ENCODE measurements around the gene ADAT2. TPM values are rescaled to one million over a fixed set of nuclear protein-coding genes. Genes with fewer than 3 reads are reported as not detected.

The ADAT2 gene
- 11.3 and 11.8 TPM in 2 replicates for total RNA-seq (2021; fragmentation: NEBNext Ultra II Directional; extraction: Animal tissue kit (Norgen Biotek cat#: 25700))
- 3.5 and 4.3 TPM in 2 replicates for polyA plus RNA-seq (2011; rRNA removed)
- 6.7 TPM for polyA plus RNA-seq (2011; cell fraction: cytosol; rRNA removed)
- polyA plus RNA-seq (2011; cell fraction: nucleus; rRNA removed): 3.0 TPM
- polyA plus RNA-seq (2012, experiment 1 of 2): 6.4 to 9.2 TPM (median 7.5 TPM) in 4 replicates
- 0.85 TPM for polyA plus RNA-seq (2012, experiment 2 of 2)
- 6.9 TPM for polyA plus RNA-seq (2013, experiment 1 of 2)
- 7.4 TPM for polyA plus RNA-seq (2013, experiment 2 of 2)
- 7.1 and 7.3 TPM in 2 replicates for polyA minus RNA-seq (2011; rRNA and poly(A)+ RNA removed)
- polyA minus RNA-seq (2011; cell fraction: cytosol; rRNA and poly(A)+ RNA removed): 9.8 TPM
- polyA minus RNA-seq (2011; cell fraction: nucleus; rRNA and poly(A)+ RNA removed): 17.3 TPM
- long read RNA-seq, experiment 1, partial matches to known transcripts: 0 of 6 reads
- long read RNA-seq, experiment 1, other reads (novel, unspliced or antisense): 2 of 6 reads
- long read RNA-seq, experiment 2, transcript ADAT2-201 (6 exons, 2,065 nt): major isoform, 6 of 7 reads
- long read RNA-seq, experiment 2, partial matches to known transcripts: 0 of 7 reads
- long read RNA-seq, experiment 2, other reads (novel, unspliced or antisense): 1 of 7 reads

DNA sequence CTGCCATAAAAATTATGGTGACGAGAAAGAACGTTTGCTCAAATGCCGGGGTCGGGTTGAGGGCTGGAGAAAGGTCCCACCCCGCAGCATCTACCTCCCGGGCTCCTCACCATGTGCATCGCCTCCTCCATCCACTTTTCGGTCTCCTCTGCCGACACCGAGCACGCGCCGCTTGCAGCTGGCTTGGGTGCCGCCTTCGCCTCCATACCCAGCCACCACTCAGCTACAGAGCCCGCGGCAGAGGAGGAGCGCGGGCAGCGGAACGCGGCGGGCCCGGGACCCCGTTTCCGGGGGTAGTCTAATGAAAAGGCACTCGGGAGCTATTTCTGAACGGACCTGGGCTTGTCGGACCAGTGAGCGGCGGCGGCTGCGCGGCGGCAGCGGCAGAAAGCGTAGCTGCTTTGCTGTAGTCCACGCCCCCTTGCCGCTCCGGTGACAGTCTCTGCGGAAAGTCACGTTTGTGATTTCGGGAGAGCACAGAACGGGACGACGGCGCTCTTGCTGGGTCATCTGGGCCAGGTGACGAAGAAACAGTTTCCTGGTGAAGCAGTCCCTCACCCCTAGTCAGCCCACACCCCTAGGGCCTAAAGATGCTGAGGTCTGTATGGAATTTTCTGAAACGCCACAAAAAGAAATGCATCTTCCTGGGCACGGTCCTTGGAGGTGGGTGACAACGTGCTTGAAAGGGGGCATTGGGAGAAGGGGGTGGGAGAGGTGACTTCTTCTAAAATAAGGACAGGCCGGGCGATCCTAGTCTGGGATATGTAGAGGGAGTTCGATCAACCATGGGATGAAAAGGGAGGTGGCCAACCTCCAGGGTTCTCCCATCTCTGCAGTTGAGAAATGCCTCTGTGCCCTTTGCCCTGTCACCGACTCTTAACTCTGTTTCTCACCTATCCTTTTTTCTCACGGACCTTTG, at the start of gene ADAT2, which contains the start of gene PEX3:
TSS of gene ADAT2 (minus strand) at position 243 of the 919 bp plus-strand sequence. CDS start at position 206, 37 bp downstream.
TSS of gene PEX3 (plus strand) at position 353 of the 919 bp plus-strand sequence. CDS start at position 591, 238 bp downstream.
- POLR2A ChIA-PET (ENCODE audit: partially characterized antibody): interaction anchor here (0.7 to 1.2 kb wide), 7 partner anchors 15 to 531 kb away, joined by 3 to 6 read pairs (median 3); partner anchors contain the start of gene FUCA2
- 1% methylated on average over 56 of the region's 56 CpGs; no CpG with 5 or more reads in 1 of the 2 experiments for WGBS, 2 experiments (ENCODE audit: extremely low coverage in 1 of 2, insufficient coverage in 1 of 2, insufficient read length in 1 of 2, insufficient replicate concordance in 2 of 2, low coverage in 1 of 2, low lambda C conversion rate in 2 of 2, missing lambda C conversion rate in 1 of 2)
- Histone ChIP-seq H4K91ac (replicated peaks; ENCODE audit: insufficient read length, low read length) (no peak within 1 kb of the TSS), H3K56ac (replicated peaks; ENCODE audit: insufficient read length, low read depth, low read length) (no peak within 1 kb of the TSS), H2BK120ac (replicated peaks; ENCODE audit: low read depth, low read length) (no peak within 1 kb of the TSS), H3K27me3 (replicated peaks in 1 of 4; ENCODE audit: control insufficient read depth in 3 of 4, extremely low read depth in 1 of 4, insufficient read depth in 3 of 4, low read length in 3 of 4) (no peaks in the 10 kb centered on the region), H3K79me1 (ENCODE audit: low read depth, low read length) (no peaks in the 10 kb centered on the region), H3K4me1 (replicated peaks in 1 of 4; ENCODE audit: control insufficient read depth in 3 of 4, insufficient read depth in 4 of 4, low read length in 3 of 4) (no peaks in the 10 kb centered on the region; a peak in 1 of 7 replicates), H4K5ac (ENCODE audit: insufficient read length, low read depth, low read length) (peak within 1 kb of the TSS; percentile 27), H3K27ac (ENCODE audit: low read depth, low read length) (peak within 1 kb of the TSS; percentile 56), H4K20me1 (replicated peaks in 1 of 2; ENCODE audit: control insufficient read depth in 1 of 2, insufficient read depth in 2 of 2, low read length in 2 of 2) (no peaks in the 10 kb centered on the region), H2BK5ac (ENCODE audit: low read depth, low read length) (peak within 1 kb of the TSS; percentile 80), H3K18ac (ENCODE audit: extremely low read depth, low read length) (no peak within 1 kb of the TSS), H3K79me2 (ENCODE audit: control insufficient read depth in 1 of 2, insufficient read depth in 2 of 2, low read length in 2 of 2) (peaks cover 0 to 24% of the 10 kb centered on the region in 2 experiments; a peak in 3 of 4 replicates), H3K36me3 (ENCODE audit: control insufficient read depth in 2 of 4, insufficient read depth in 4 of 4, low read length in 3 of 4) (no peaks in the 10 kb centered on the region), H3K14ac (ENCODE audit: insufficient read length) (no peak within 1 kb of the TSS), H2AK5ac (ENCODE audit: low read depth, low read length) (no peak within 1 kb of the TSS), H3K4me3 (ENCODE audit: extremely low read depth in 1 of 4, insufficient read depth in 2 of 4, low read depth in 3 of 4, low read length in 4 of 4) (peak within 1 kb of the TSS; percentile 75 to 97 (median 92)), H3K9ac (replicated peaks in 1 of 4; ENCODE audit: extremely low read depth in 1 of 4, low read depth in 3 of 4, low read length in 3 of 4) (peak within 1 kb of the TSS; percentile 81 to 93 (median 84)), H4K8ac (ENCODE audit: extremely low read depth, insufficient read depth, low read length) (peak within 1 kb of the TSS; percentile 85; the same call in 1 of the 2 replicates), H2BK20ac (ENCODE audit: low read length) (no peak within 1 kb of the TSS), H3K23ac (ENCODE audit: insufficient read length) (no peak within 1 kb of the TSS), H2BK12ac (ENCODE audit: low read depth, low read length) (no peak within 1 kb of the TSS; the same call in 1 of the 2 replicates), H3K4ac (replicated peaks; ENCODE audit: insufficient read length, low read depth, low read length) (no peak within 1 kb of the TSS), H3K23me2 (ENCODE audit: low read depth, low read length) (peaks cover 10% of the 10 kb centered on the region), H3K4me2 (ENCODE audit: insufficient read depth in 1 of 2, low read depth in 2 of 2, low read length in 2 of 2) (peak within 1 kb of the TSS; percentile 93 to 98), H3K9me3 (ENCODE audit: insufficient read depth in 2 of 2, low read depth in 1 of 2, low read length in 1 of 2) (no peaks in the 10 kb centered on the region), H2BK15ac (ENCODE audit: low read length) (no peak within 1 kb of the TSS), H2AFZ (ENCODE audit: low read length) (peak within 1 kb of the TSS; percentile 98)
- FAIRE-seq (peak; percentile 28), DNase-seq (ENCODE audit: low read depth in 1 of 2, low spot score in 2 of 2) (peak; percentile 79 to 94)
- CTCF ChIA-PET (ENCODE audit: partially characterized antibody): no interaction called here
- TF ChIP-seq SAP30 (IDR thresholded peaks at IDR 0.05; ENCODE audit: insufficient read depth, insufficient replicate concordance, low read length) (peak; percentile 37), TBP (IDR thresholded peaks at IDR 0.05; ENCODE audit: low read depth, low read length) (peak; percentile 96), EGR1 (IDR thresholded peaks at IDR 0.05; ENCODE audit: borderline replicate concordance, low read depth, low read length) (peak; percentile 58; the same call in 1 of the 2 replicates), SP2 (IDR thresholded peaks at IDR 0.05; ENCODE audit: low read length) (no peak), CHD1 (IDR thresholded peaks at IDR 0.05; ENCODE audit: low read depth, low read length) (no peak), CHD2 (IDR thresholded peaks at IDR 0.05; ENCODE audit: low read length) (peak; percentile 26; the same call in 1 of the 2 replicates), EZH2 (IDR thresholded peaks at IDR 0.05; ENCODE audit: low read depth, low read length, severe bottlenecking) (peak; percentile 24), RAD21 (IDR thresholded peaks at IDR 0.05 in 1 of 2, conservative IDR thresholded peaks at IDR 0.05 in 1 of 2; ENCODE audit: low read depth in 2 of 2, low read length in 2 of 2) (peak in 1 of 2 experiments; percentile 22; a peak in 1 of 4 replicates)
